ENCODE data around the gene DCUN1D3. TPM values are rescaled to one million over a fixed set of nuclear protein-coding genes. Genes with fewer than 3 reads are reported as not detected.
"Not testable (repeated sequence)": the region's sequence is repeated elsewhere in the genome, so short reads cannot be mapped to it uniquely, and the experiment has no call there.

The DCUN1D3 gene
- total and polyA plus RNA-seq, 8 donors = 3.7 to 7.7 (median 6.5) TPM

- no peak overlapping the region for H3K27ac ChIP-seq
- intact Hi-C loops (cut with DNase I) = no loop called here
- no peaks in the 10 kb centered on the region for H3K9me3 ChIP-seq
- no peaks in the 10 kb centered on the region for H3K27me3 ChIP-seq
- H3K4me1 ChIP-seq = peaks cover 19 to 25% (median 23%) of the 10 kb centered on the region in 3 donors
- DNase-seq (no peak), ATAC-seq (no peak), FAIRE-seq (no peak)
- 91 to 95% methylated on average over 21 of the region's 21 CpGs for WGBS, 2 donors
- peaks cover 0 to 9% (median 3%) of the 10 kb centered on the region in 3 donors for H3K36me3 ChIP-seq
- no peak for TF ChIP-seq CTCF (IDR thresholded peaks at IDR 0.05)
- H3K4me3 ChIP-seq = no peak overlapping the region
Observed at GRCh38 chr16:20862162-20862960, 37.8 kb downstream of the DCUN1D3 start.

- H3K27ac ChIP-seq, DNase-seq: not testable (repeated sequence)
Observed at GRCh38 chr16:20860995-20861394, 39.2 kb downstream of the DCUN1D3 start.

GRCh38 chr16:20860361-20860760 is 39.8 kb downstream of the DCUN1D3 start:
- H3K4me1 ChIP-seq = peaks cover 3 to 5% (median 3%) of the 10 kb centered on the region in 3 donors
- H3K9me3 ChIP-seq = no peaks in the 10 kb centered on the region
- no peaks in the 10 kb centered on the region for H3K27me3 ChIP-seq
- ATAC-seq (no peak), FAIRE-seq (no peak), DNase-seq (no peak)
- H3K27ac ChIP-seq = no peak overlapping the region
- intact Hi-C loops (cut with DNase I) = no loop called here
- TF ChIP-seq CTCF (IDR thresholded peaks at IDR 0.05) = no peak
- H3K4me3 ChIP-seq = no peak overlapping the region
- 77 to 87% methylated on average over 4 of the region's 4 CpGs for WGBS, 2 donors
- peaks cover 0 to 9% (median 3%) of the 10 kb centered on the region in 3 donors for H3K36me3 ChIP-seq

More at GRCh38 chr16:20860995-20861394, 39.2 kb downstream of the DCUN1D3 start:
- peaks cover 9 to 12% (median 10%) of the 10 kb centered on the region in 3 donors for H3K4me1 ChIP-seq
- ATAC-seq; H3K9me3 ChIP-seq; H3K4me3 ChIP-seq; H3K27me3 ChIP-seq; FAIRE-seq; H3K36me3 ChIP-seq; intact Hi-C loops (cut with DNase I): not testable (repeated sequence)
- 85 to 91% methylated on average over 3 to 4 of the region's 4 CpGs for WGBS, 2 donors

GRCh38 chr16:20859699-20860098 is 40.5 kb downstream of the DCUN1D3 start:
- ATAC-seq (no peak), FAIRE-seq (no peak), DNase-seq (no peak)
- Histone ChIP-seq H3K4me3 (no peak overlapping the region), H3K36me3 (peaks cover 0 to 9% (median 3%) of the 10 kb centered on the region in 3 donors), H3K27me3 (no peaks in the 10 kb centered on the region), H3K4me1 (no peaks in the 10 kb centered on the region), H3K9me3 (no peaks in the 10 kb centered on the region), H3K27ac (no peak overlapping the region)
- intact Hi-C loops (cut with DNase I) = no loop called here
- WGBS, 2 donors = 75 to 78% methylated on average over 4 of the region's 4 CpGs
- no peak for TF ChIP-seq CTCF (IDR thresholded peaks at IDR 0.05)

- Histone ChIP-seq H3K36me3 (peaks cover 0 to 9% (median 3%) of the 10 kb centered on the region in 3 donors), H3K27ac (no peak overlapping the region), H3K4me1 (no peaks in the 10 kb centered on the region), H3K9me3 (no peaks in the 10 kb centered on the region), H3K27me3 (no peaks in the 10 kb centered on the region), H3K4me3 (no peak overlapping the region)
- no peak for FAIRE-seq
- intact Hi-C loops (cut with DNase I) = no loop called here
- ATAC-seq = no peak
- DNase-seq = no peak
- 81 to 85% methylated on average over 3 of the region's 3 CpGs for WGBS, 2 donors
- TF ChIP-seq CTCF (IDR thresholded peaks at IDR 0.05) = no peak
Observed at GRCh38 chr16:20859229-20859628, 40.9 kb downstream of the DCUN1D3 start.
